BLaER1 (cell line): ENCODE measurements around the gene RPAIN.

Experiments
- H3K27ac ChIP-seq: shearing (Covaris generic); formaldehyde crosslinking; 2 replicates; pipeline ENCODE4 v1.8.1; 2022
- H3K27me3 ChIP-seq: shearing (Covaris generic); formaldehyde crosslinking; 2 replicates; pipeline ENCODE4 v1.8.1; 2022
- H3K36me3 ChIP-seq: shearing (Covaris generic); formaldehyde crosslinking; 2 replicates; pipeline ENCODE4 v1.8.1; 2022
- H3K4me1 ChIP-seq: shearing (Covaris generic); formaldehyde crosslinking; 2 replicates; pipeline ENCODE4 v1.8.1; 2022
- H3K4me2 ChIP-seq: shearing (Covaris generic); formaldehyde crosslinking; 2 replicates; pipeline ENCODE4 v1.8.1; 2022
- H3K4me3 ChIP-seq: shearing (Covaris generic); formaldehyde crosslinking; 2 replicates; pipeline ENCODE4 v1.8.1; 2022
- H3K9ac ChIP-seq: shearing (Covaris generic); formaldehyde crosslinking; 2 replicates; pipeline ENCODE4 v1.8.1; 2022
- H3K9me3 ChIP-seq: shearing (Covaris generic); formaldehyde crosslinking; 2 replicates; pipeline ENCODE4 v1.8.1; 2022
- H4K20me1 ChIP-seq: shearing (Covaris generic); formaldehyde crosslinking; 2 replicates; pipeline ENCODE4 v1.8.1; 2022
- Cebpa-rat ChIP-seq: shearing (Covaris generic); IDR thresholded peaks from 2 replicates; pipeline ENCODE4 v1.8.1; 2022

The RPAIN gene

DNA sequence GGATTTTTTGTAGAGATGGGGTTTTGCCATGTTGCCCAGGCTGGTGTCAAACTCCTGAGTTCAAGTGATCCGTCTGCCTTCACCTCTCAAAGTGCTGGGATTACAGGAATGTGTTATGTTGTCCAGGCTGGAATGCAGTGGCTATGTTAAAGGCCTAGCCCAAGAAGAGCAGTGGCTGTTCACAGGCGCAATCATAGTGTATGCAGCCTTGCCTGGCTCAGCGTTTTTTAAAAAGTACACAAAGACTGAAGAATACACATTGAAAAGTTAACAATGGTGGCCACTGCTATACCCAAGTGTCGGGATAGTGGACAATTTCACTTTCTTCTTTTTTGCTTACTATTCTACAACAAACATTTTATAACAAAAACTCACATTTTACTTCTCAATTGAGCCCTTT lies 59.0 kb downstream of the RPAIN start:
- Histone ChIP-seq H3K27me3 (no peaks in the 10 kb centered on the region), H3K36me3 (peaks cover 94% of the 10 kb centered on the region), H4K20me1 (no peaks in the 10 kb centered on the region; the same call in 1 of the 2 replicates), H3K4me1 (peaks cover 7% of the 10 kb centered on the region), H3K4me3 (no peak overlapping the region), H3K27ac (no peak overlapping the region), H3K4me2 (no peak overlapping the region), H3K9ac (no peak overlapping the region), H3K9me3 (no peaks in the 10 kb centered on the region)
- TF ChIP-seq Cebpa-rat = no peak

GRCh38 chr17:5480962-5481361 lies 61.0 kb downstream of the RPAIN start:
- no peaks in the 10 kb centered on the region for H3K27me3 ChIP-seq
- H3K9me3 ChIP-seq = no peaks in the 10 kb centered on the region
- peaks cover 23% of the 10 kb centered on the region for H3K4me1 ChIP-seq
- no peak for TF ChIP-seq Cebpa-rat
- H3K27ac ChIP-seq = no peak overlapping the region
- peaks cover 84% of the 10 kb centered on the region for H3K36me3 ChIP-seq
- H3K4me2 ChIP-seq = no peak overlapping the region
- no peak overlapping the region for H3K9ac ChIP-seq
- H3K4me3 ChIP-seq = no peak overlapping the region
- no peaks in the 10 kb centered on the region; the same call in 1 of the 2 replicates for H4K20me1 ChIP-seq

DNA sequence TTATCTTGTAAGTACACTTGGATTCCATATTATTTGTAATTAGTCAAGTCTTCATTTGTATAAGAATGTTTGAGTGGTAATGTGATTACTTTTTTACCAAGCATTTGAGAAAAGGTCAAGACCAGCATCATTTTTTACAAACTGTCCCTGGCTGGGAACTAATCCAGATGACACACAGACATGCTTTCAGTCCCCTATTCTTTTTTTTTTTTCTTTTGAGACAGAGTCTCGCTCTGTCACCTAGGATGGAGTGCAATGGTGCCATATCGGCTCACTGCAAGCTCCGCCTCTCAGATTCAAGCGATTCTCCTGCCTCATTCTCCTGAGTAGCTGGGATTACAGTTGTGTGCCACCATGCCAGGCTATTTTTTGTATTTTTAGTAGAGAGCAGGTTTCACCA lies 61.5 kb downstream of the RPAIN start:
- no peak overlapping the region for H3K4me2 ChIP-seq
- H3K27me3 ChIP-seq = no peaks in the 10 kb centered on the region
- TF ChIP-seq Cebpa-rat = no peak
- H4K20me1 ChIP-seq = no peaks in the 10 kb centered on the region; the same call in 1 of the 2 replicates
- H3K4me3 ChIP-seq = no peak overlapping the region
- H3K4me1 ChIP-seq = peaks cover 23% of the 10 kb centered on the region
- peaks cover 80% of the 10 kb centered on the region for H3K36me3 ChIP-seq
- H3K27ac ChIP-seq = no peak overlapping the region
- H3K9me3 ChIP-seq = no peaks in the 10 kb centered on the region
- no peak overlapping the region for H3K9ac ChIP-seq
